LNCaP clone FGC (cell line): ENCODE data around the gene LRP3.

Experiments used
- DNase-seq: peaks from one replicate; pipeline ENCODE4 v3.0.0-alpha.2; 2011; ENCODE audit warnings: low read depth
- H3K4me3 ChIP-seq: 2 replicates; pipeline ENCODE4 v1.5.1; 2011; ENCODE audit warnings: mild to moderate bottlenecking, low read depth, low read length, control low read depth
- TF ChIP-seq, protein P1 (sequence below): IDR thresholded peaks from 2 replicates; pipeline ENCODE4 v1.5.1; 2012; ENCODE audit warnings: mild to moderate bottlenecking; ENCODE audit not compliant: control insufficient read depth, insufficient read depth; ENCODE audit errors: extremely low read depth

Gene LRP3

DNA sequence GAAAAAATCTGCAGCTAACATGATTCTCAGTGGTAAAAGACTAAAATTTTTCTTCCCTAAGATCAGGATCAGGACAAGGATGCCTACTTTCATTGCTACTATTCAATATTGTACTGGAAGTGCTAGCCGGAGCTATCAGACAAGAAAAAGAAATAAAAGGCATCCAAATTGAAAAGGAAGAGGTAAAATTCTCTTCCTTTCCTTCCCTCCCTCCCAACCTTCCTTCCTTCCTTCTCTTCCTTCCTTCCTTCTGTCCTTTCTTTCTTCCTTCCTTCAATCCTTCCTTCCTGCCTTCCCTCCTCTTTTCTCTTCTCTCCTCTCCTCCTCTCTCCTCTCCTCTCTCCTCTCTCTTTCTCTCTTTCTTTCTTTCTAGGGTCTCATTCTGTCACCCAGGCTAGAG lies 26.7 kb upstream of the LRP3 start:
- no peak for DNase-seq
- TF ChIP-seq, protein P1, sequence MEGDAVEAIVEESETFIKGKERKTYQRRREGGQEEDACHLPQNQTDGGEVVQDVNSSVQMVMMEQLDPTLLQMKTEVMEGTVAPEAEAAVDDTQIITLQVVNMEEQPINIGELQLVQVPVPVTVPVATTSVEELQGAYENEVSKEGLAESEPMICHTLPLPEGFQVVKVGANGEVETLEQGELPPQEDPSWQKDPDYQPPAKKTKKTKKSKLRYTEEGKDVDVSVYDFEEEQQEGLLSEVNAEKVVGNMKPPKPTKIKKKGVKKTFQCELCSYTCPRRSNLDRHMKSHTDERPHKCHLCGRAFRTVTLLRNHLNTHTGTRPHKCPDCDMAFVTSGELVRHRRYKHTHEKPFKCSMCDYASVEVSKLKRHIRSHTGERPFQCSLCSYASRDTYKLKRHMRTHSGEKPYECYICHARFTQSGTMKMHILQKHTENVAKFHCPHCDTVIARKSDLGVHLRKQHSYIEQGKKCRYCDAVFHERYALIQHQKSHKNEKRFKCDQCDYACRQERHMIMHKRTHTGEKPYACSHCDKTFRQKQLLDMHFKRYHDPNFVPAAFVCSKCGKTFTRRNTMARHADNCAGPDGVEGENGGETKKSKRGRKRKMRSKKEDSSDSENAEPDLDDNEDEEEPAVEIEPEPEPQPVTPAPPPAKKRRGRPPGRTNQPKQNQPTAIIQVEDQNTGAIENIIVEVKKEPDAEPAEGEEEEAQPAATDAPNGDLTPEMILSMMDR = no peak
- H3K4me3 ChIP-seq = no peak overlapping the region

DNA sequence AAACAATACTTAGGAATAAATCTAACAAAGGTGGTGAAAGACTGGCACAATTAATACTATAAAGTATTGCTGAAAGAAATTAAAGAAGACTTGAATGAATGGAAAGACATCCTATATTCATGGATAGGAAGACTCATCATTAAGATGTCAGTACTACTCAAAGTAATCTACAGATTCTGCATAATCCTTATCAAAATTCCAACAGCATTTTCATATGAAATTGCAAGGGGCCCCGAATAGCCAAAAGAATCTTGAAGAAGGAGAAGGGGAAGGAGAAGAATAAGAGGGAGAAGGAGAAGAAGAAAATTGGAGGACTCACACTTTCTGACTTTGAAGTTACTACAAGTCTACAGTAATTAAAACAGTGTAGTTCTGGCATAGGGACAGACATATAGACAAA lies 25.6 kb upstream of the LRP3 start:
- TF ChIP-seq, protein P1 = no peak
- no peak for DNase-seq
- H3K4me3 ChIP-seq = no peak overlapping the region

DNA sequence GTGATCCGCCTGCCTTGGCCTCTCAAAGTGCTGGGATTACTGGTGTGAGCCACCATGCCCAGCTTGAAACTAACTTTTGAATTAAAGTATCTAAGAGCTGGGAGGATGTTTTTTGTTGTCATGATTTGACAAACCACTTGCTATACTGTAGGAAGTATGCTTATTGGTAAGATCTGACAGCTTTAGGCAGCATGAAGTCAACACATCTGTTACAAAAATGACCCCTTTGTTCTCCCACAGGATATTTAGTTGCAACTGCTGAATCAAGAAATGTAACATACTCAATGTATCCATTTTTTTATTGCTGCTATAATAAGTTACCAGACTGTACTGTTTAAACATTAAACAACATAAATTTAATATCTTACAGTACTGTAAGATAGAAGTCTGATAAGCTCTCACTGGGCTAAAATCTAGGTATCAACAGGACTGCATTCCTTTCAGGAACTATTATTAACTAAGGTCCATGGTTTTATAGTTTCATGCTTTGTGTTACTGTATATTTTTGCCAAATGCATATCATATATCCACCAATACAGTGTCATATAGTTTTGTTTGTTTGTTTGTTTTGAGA lies 22.8 kb upstream of the LRP3 start:
- DNase-seq = peak; percentile 72
- TF ChIP-seq, protein P1 = no peak
- H3K4me3 ChIP-seq = peak overlapping the region; percentile 12; the same call in 1 of the 2 replicates

DNA sequence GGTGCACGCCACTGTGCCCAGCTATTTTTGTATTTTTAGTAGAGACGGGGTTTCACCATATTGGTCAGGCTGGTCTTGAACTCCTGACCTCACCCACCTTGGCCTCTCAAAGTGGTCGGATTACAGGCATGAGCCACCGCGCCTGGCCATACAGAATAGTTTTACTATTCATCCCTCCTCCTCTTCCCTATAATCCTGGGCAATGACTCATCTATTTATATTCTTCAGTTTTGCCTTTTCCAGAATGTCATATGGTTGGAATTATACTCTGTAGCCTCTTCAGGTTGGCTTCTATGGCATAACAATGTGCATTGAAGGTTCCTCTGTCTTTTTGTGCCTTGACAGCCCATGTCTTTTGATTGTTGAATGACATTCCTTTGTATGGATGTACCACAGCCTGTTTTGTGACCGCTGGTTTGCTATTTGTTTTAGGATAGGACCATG lies 22.2 kb upstream of the LRP3 start:
- no peak for DNase-seq
- TF ChIP-seq, protein P1 = no peak
- no peak overlapping the region for H3K4me3 ChIP-seq

DNA sequence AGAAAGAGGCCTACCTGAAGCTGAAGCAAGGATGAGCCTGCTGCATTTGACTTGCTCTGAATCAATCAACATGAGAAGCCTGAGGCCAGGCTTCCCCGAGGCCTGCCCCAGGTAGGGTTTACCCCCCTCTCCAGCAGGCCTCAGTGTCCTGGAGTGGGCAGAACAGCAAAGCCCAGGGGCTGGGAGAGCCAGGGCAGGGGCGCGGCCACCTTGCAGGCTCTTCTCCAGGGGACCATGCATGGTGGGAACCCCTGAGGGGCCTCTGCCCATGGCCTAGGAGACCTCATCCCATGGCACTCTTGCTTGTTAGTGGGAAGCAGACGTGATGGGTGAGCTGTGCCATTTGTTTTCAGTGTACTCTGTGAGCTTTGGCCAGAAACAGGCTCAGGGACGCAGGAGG lies 19.9 kb upstream of the LRP3 start:
- DNase-seq = no peak
- TF ChIP-seq, protein P1 = no peak
- H3K4me3 ChIP-seq = no peak overlapping the region

DNA sequence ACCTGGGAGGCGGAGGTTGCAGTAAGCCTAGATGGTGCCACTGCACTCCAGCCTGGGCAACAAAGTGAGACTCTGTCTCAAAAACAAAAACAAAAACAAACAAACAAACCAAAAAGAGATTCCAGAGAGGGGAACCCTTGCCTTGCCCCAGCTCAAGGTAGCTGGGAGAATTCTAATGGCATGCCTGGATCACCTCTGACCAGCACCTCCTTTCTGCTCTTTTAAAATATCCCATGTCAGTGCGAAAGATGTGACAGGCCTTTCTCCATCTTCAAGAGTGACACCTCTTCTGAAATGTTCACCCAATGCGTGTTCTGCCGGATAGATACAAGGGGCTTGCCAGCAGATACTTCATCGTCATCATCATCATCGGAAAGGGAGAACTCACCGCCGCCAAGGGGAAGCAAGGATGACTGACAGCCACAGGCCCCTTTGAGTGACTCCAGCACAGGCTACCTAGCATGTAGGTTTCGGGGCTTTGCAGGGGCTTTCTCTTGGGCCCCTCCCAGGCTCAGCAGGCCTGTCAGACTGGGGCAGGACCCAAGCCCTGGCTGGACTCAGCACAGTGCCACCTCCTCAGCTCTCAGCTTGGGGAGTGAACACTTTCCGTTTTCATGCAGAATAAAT lies 18.9 kb upstream of the LRP3 start:
- no peak for DNase-seq
- TF ChIP-seq, protein P1 = no peak
- H3K4me3 ChIP-seq = peak overlapping the region; percentile 92
